Stimulated activated naive B cell treated with anti-CD40 and anti-IgM and Interleukin-4, amounts not matched to agents 10 μg/mL and 1 μg/mL and 100 μg/mL, for 72 hours (primary cell): ENCODE data around the gene ATXN7.

Experiments
- ATAC-seq, 2 donors: fragments of 150-1000 bp; cut with Tn5 transposase; replicated peaks; 2 replicates each; pipeline ENCODE4 v1.10.0; 2021; ENCODE audit warnings: moderate library complexity in 1 of 2
- DNase-seq: peaks from one replicate; pipeline ENCODE4 v3.0.0; 2021
- H3K27ac Mint-ChIP-seq: one replicate; pipeline ENCODE4 v1.8.0; 2022; ENCODE audit warnings: mild to moderate bottlenecking, mixed read lengths
- H3K27me3 Mint-ChIP-seq, 2 donors: one replicate each; pipeline ENCODE4 v1.8.0; 2022; ENCODE audit warnings: mixed read lengths in 2 of 2
- H3K36me3 Mint-ChIP-seq, 2 donors: one replicate each; pipeline ENCODE4 v1.8.0; 2022; ENCODE audit warnings: mixed read lengths in 2 of 2, mild to moderate bottlenecking in 1 of 2
- H3K4me1 Mint-ChIP-seq, 2 donors: one replicate each; pipeline ENCODE4 v1.8.0; 2022; ENCODE audit warnings: mixed read lengths in 2 of 2, mild to moderate bottlenecking in 1 of 2
- H3K4me3 Mint-ChIP-seq, 2 donors: one replicate each; pipeline ENCODE4 v1.8.0; 2022; ENCODE audit warnings: mild to moderate bottlenecking in 2 of 2, mixed read lengths in 2 of 2, moderate library complexity in 1 of 2
- H3K9me3 Mint-ChIP-seq, 2 donors: one replicate each; pipeline ENCODE4 v1.8.0; 2022; ENCODE audit warnings: mixed read lengths in 2 of 2, mild to moderate bottlenecking in 1 of 2

The ATXN7 gene

GRCh38 chr3:63966007-63966406, 102.3 kb downstream of the ATXN7 start:
- Mint-ChIP-seq H3K4me3 (no peak overlapping the region), H3K27me3 (no peaks in the 10 kb centered on the region), H3K27ac (no peak overlapping the region), H3K4me1 (peaks cover 30 to 49% of the 10 kb centered on the region in 2 donors), H3K36me3 (peaks cover 18 to 26% of the 10 kb centered on the region in 2 donors), H3K9me3 (no peaks in the 10 kb centered on the region)
- DNase-seq (no peak), ATAC-seq (no peak)

- Mint-ChIP-seq H3K27me3 (no peaks in the 10 kb centered on the region), H3K4me3 (no peak overlapping the region), H3K27ac (no peak overlapping the region), H3K4me1 (peaks cover 33 to 54% of the 10 kb centered on the region in 2 donors), H3K36me3 (peaks cover 22 to 29% of the 10 kb centered on the region in 2 donors), H3K9me3 (no peaks in the 10 kb centered on the region)
- DNase-seq = no peak
- ATAC-seq = no peak
These were observed 103.2 kb downstream of the ATXN7 start for GRCh38 chr3:63966871-63967270.

GRCh38 chr3:63967675-63968611, 104.3 kb downstream of the ATXN7 start:
- ATAC-seq (peak; percentile 70 to 72), DNase-seq (no peak)
- peaks cover 35 to 54% of the 10 kb centered on the region in 2 donors for H3K4me1 Mint-ChIP-seq
- H3K9me3 Mint-ChIP-seq = no peaks in the 10 kb centered on the region
- peak overlapping the region; percentile 59 to 72 for H3K4me3 Mint-ChIP-seq
- peak overlapping the region; percentile 74 for H3K27ac Mint-ChIP-seq
- H3K27me3 Mint-ChIP-seq = no peaks in the 10 kb centered on the region
- peaks cover 28 to 29% of the 10 kb centered on the region in 2 donors for H3K36me3 Mint-ChIP-seq

GRCh38 chr3:63968612-63969350, 105.1 kb downstream of the ATXN7 start:
- Mint-ChIP-seq H3K4me3 (peak overlapping the region; percentile 59 to 72), H3K9me3 (no peaks in the 10 kb centered on the region), H3K36me3 (peaks cover 30 to 33% of the 10 kb centered on the region in 2 donors), H3K27ac (peak overlapping the region; percentile 21), H3K4me1 (peaks cover 38 to 54% of the 10 kb centered on the region in 2 donors), H3K27me3 (no peaks in the 10 kb centered on the region)
- ATAC-seq = no peak
- no peak for DNase-seq

GRCh38 chr3:63969876-63970275, 106.2 kb downstream of the ATXN7 start:
- Mint-ChIP-seq H3K4me1 (peaks cover 40 to 58% of the 10 kb centered on the region in 2 donors), H3K4me3 (no peak overlapping the region), H3K27me3 (no peaks in the 10 kb centered on the region), H3K36me3 (peaks cover 30 to 37% of the 10 kb centered on the region in 2 donors), H3K27ac (no peak overlapping the region), H3K9me3 (no peaks in the 10 kb centered on the region)
- no peak for DNase-seq
- no peak for ATAC-seq

- DNase-seq (no peak), ATAC-seq (peak in 1 of 2 donors; percentile 64)
- H3K4me3 Mint-ChIP-seq = peak overlapping the region; percentile 12 to 47
- peak overlapping the region; percentile 48 for H3K27ac Mint-ChIP-seq
- H3K27me3 Mint-ChIP-seq = no peaks in the 10 kb centered on the region
- H3K9me3 Mint-ChIP-seq = no peaks in the 10 kb centered on the region
- peaks cover 29 to 40% of the 10 kb centered on the region in 2 donors for H3K36me3 Mint-ChIP-seq
- H3K4me1 Mint-ChIP-seq = peaks cover 43 to 55% of the 10 kb centered on the region in 2 donors
These were observed 107.2 kb downstream of the ATXN7 start for GRCh38 chr3:63970631-63971475.

GRCh38 chr3:63972196-63972595, 108.5 kb downstream of the ATXN7 start:
- no peak overlapping the region for H3K4me3 Mint-ChIP-seq
- H3K27ac Mint-ChIP-seq = peak overlapping the region; percentile 9
- no peak for DNase-seq
- H3K9me3 Mint-ChIP-seq = no peaks in the 10 kb centered on the region
- ATAC-seq = no peak
- H3K36me3 Mint-ChIP-seq = peaks cover 34 to 48% of the 10 kb centered on the region in 2 donors
- no peaks in the 10 kb centered on the region for H3K27me3 Mint-ChIP-seq
- H3K4me1 Mint-ChIP-seq = peaks cover 43 to 53% of the 10 kb centered on the region in 2 donors

GRCh38 chr3:63972987-63973386, 109.3 kb downstream of the ATXN7 start:
- Mint-ChIP-seq H3K4me1 (peaks cover 40 to 53% of the 10 kb centered on the region in 2 donors), H3K4me3 (no peak overlapping the region), H3K27ac (no peak overlapping the region), H3K9me3 (no peaks in the 10 kb centered on the region), H3K27me3 (no peaks in the 10 kb centered on the region), H3K36me3 (peaks cover 32 to 45% of the 10 kb centered on the region in 2 donors)
- no peak for DNase-seq
- ATAC-seq = no peak

- Mint-ChIP-seq H3K9me3 (no peaks in the 10 kb centered on the region), H3K27ac (no peak overlapping the region), H3K36me3 (peaks cover 28 to 41% of the 10 kb centered on the region in 2 donors), H3K27me3 (no peaks in the 10 kb centered on the region), H3K4me3 (no peak overlapping the region), H3K4me1 (peaks cover 38 to 53% of the 10 kb centered on the region in 2 donors)
- DNase-seq (no peak), ATAC-seq (no peak)
These were observed 109.7 kb downstream of the ATXN7 start for GRCh38 chr3:63973406-63973805.

GRCh38 chr3:63974451-63974850, 110.8 kb downstream of the ATXN7 start:
- Mint-ChIP-seq H3K27ac (no peak overlapping the region), H3K27me3 (no peaks in the 10 kb centered on the region), H3K4me1 (peaks cover 36 to 55% of the 10 kb centered on the region in 2 donors), H3K4me3 (no peak overlapping the region), H3K36me3 (peaks cover 25 to 42% of the 10 kb centered on the region in 2 donors), H3K9me3 (no peaks in the 10 kb centered on the region)
- no peak for DNase-seq
- ATAC-seq = no peak

- peaks cover 26 to 49% of the 10 kb centered on the region in 2 donors for H3K36me3 Mint-ChIP-seq
- ATAC-seq = no peak
- H3K4me3 Mint-ChIP-seq = no peak overlapping the region
- H3K4me1 Mint-ChIP-seq = peaks cover 28 to 45% of the 10 kb centered on the region in 2 donors
- DNase-seq = no peak
- no peaks in the 10 kb centered on the region for H3K9me3 Mint-ChIP-seq
- H3K27me3 Mint-ChIP-seq = no peaks in the 10 kb centered on the region
- no peak overlapping the region for H3K27ac Mint-ChIP-seq
These were observed 112.1 kb downstream of the ATXN7 start for GRCh38 chr3:63975723-63976122.

GRCh38 chr3:63976161-63976871, 112.6 kb downstream of the ATXN7 start:
- Mint-ChIP-seq H3K36me3 (peaks cover 24 to 47% of the 10 kb centered on the region in 2 donors), H3K4me1 (peaks cover 22 to 39% of the 10 kb centered on the region in 2 donors), H3K4me3 (no peak overlapping the region), H3K9me3 (no peaks in the 10 kb centered on the region), H3K27me3 (no peaks in the 10 kb centered on the region), H3K27ac (no peak overlapping the region)
- DNase-seq (no peak), ATAC-seq (no peak)

GRCh38 chr3:63976872-63977200, 113.2 kb downstream of the ATXN7 start:
- H3K4me1 Mint-ChIP-seq = peaks cover 22 to 38% of the 10 kb centered on the region in 2 donors
- H3K9me3 Mint-ChIP-seq = no peaks in the 10 kb centered on the region
- H3K36me3 Mint-ChIP-seq = peaks cover 24 to 48% of the 10 kb centered on the region in 2 donors
- ATAC-seq (no peak), DNase-seq (no peak)
- H3K4me3 Mint-ChIP-seq = no peak overlapping the region
- peak overlapping the region; percentile 9 for H3K27ac Mint-ChIP-seq
- H3K27me3 Mint-ChIP-seq = no peaks in the 10 kb centered on the region
